ENCODE results near the gene ZFP36.

Gene ZFP36

GRCh38 chr19:39433480-39434079 is 26.9 kb downstream of the ZFP36 start:
- Histone ChIP-seq H3K4me1 (ENCODE audit: low read length) (peaks cover 47% of the 10 kb centered on the region), H3K4me3 (ENCODE audit: low read length) (no peak overlapping the region), H3K27me3 (ENCODE audit: low read depth, low read length) (no peaks in the 10 kb centered on the region), H3K79me2 (ENCODE audit: low read length) (peaks cover 30% of the 10 kb centered on the region), H3K9ac (ENCODE audit: low read length) (peak overlapping the region; percentile 100; the same call in 1 of the 2 replicates), H3K36me3 (replicated peaks; ENCODE audit: low read depth, low read length) (peaks cover 35% of the 10 kb centered on the region), H3K27ac (ENCODE audit: low read length) (peak overlapping the region; percentile 72; the same call in 1 of the 2 replicates), H2AFZ (ENCODE audit: low read depth, low read length) (no peak overlapping the region), H3K9me3 (ENCODE audit: insufficient read depth, low read length) (no peaks in the 10 kb centered on the region), H3K4me2 (ENCODE audit: low read length) (peak overlapping the region; percentile 66), H4K20me1 (ENCODE audit: insufficient read depth, low read length) (peaks cover 20% of the 10 kb centered on the region)
- TF ChIP-seq CTCF (IDR thresholded peaks at IDR 0.05; ENCODE audit: low read depth, low read length), result no peak
- TF ChIP-seq EZH2phosphoT487 (IDR thresholded peaks at IDR 0.05; ENCODE audit: low read depth), result no peak

- peak overlapping the region; percentile 66 for H3K4me2 ChIP-seq (ENCODE audit: low read length)
- TF ChIP-seq CTCF (IDR thresholded peaks at IDR 0.05; ENCODE audit: low read depth, low read length) (no peak), EZH2phosphoT487 (IDR thresholded peaks at IDR 0.05; ENCODE audit: low read depth) (no peak)
- peaks cover 30% of the 10 kb centered on the region for H3K79me2 ChIP-seq (ENCODE audit: low read length)
- peaks cover 20% of the 10 kb centered on the region for H4K20me1 ChIP-seq (ENCODE audit: insufficient read depth, low read length)
- H3K9me3 ChIP-seq (ENCODE audit: insufficient read depth, low read length), result no peaks in the 10 kb centered on the region
- peak overlapping the region; percentile 99 for H3K4me3 ChIP-seq (ENCODE audit: low read length)
- H3K27ac ChIP-seq (ENCODE audit: low read length), result peak overlapping the region; percentile 72
- no peaks in the 10 kb centered on the region for H3K27me3 ChIP-seq (ENCODE audit: low read depth, low read length)
- H3K4me1 ChIP-seq (ENCODE audit: low read length), result peaks cover 47% of the 10 kb centered on the region
- peak overlapping the region; percentile 100 for H3K9ac ChIP-seq (ENCODE audit: low read length)
- no peak overlapping the region for H2AFZ ChIP-seq (ENCODE audit: low read depth, low read length)
- peaks cover 35% of the 10 kb centered on the region for H3K36me3 ChIP-seq (replicated peaks; ENCODE audit: low read depth, low read length)
These were observed 27.8 kb downstream of the ZFP36 start for GRCh38 chr19:39434123-39435076.

GRCh38 chr19:39435499-39436349 is 29.1 kb downstream of the ZFP36 start, which contains the start of gene RPS16:
Gene RPS16, minus strand, starts transcription at chr19:39435949. Its CDS starts 54 bp downstream, at chr19:39435895.
- Histone ChIP-seq H3K9ac (ENCODE audit: low read length) (peak within 1 kb of the TSS; percentile 100), H3K4me3 (ENCODE audit: low read length) (peak within 1 kb of the TSS; percentile 99), H2AFZ (ENCODE audit: low read depth, low read length) (no peak within 1 kb of the TSS), H4K20me1 (ENCODE audit: insufficient read depth, low read length) (peaks cover 20% of the 10 kb centered on the region), H3K27ac (ENCODE audit: low read length) (peak within 1 kb of the TSS; percentile 72), H3K27me3 (ENCODE audit: low read depth, low read length) (no peaks in the 10 kb centered on the region), H3K9me3 (ENCODE audit: insufficient read depth, low read length) (no peaks in the 10 kb centered on the region), H3K79me2 (ENCODE audit: low read length) (peaks cover 30% of the 10 kb centered on the region), H3K4me2 (ENCODE audit: low read length) (peak within 1 kb of the TSS; percentile 92), H3K36me3 (replicated peaks; ENCODE audit: low read depth, low read length) (peaks cover 35% of the 10 kb centered on the region), H3K4me1 (ENCODE audit: low read length) (peaks cover 51% of the 10 kb centered on the region)
- TF ChIP-seq CTCF (IDR thresholded peaks at IDR 0.05; ENCODE audit: low read depth, low read length) (no peak), EZH2phosphoT487 (IDR thresholded peaks at IDR 0.05; ENCODE audit: low read depth) (no peak)
